Lung (tissue), 12 donors: Measurements from ENCODE around the gene GAL3ST1. TPM values are rescaled to one million over a fixed set of nuclear protein-coding genes. Genes with fewer than 3 reads are reported as not detected.

Experiments used
- ATAC-seq: fragments of 200-7000 bp; cut with Tn5 transposase; one replicate; pipeline ENCODE4 v1.9.1; 2020; ENCODE audit warnings: moderate number of reproducible peaks; ENCODE audit not compliant: insufficient read depth, low FRiP score
- DNase-seq, 3 donors: peaks; one replicate each; pipeline ENCODE4 v3.0.0-alpha.2; 2013 to 2017
- H3K27ac ChIP-seq, 2 donors: one replicate each; pipeline ENCODE4 v1.5.1; 2013; ENCODE audit warnings: mild to moderate bottlenecking in 2 of 2, moderate library complexity in 2 of 2, control low read depth in 1 of 2, inconsistent platforms in 1 of 2, low read depth in 1 of 2, low read length in 1 of 2
- H3K27me3 ChIP-seq, 3 donors: one replicate each; pipeline ENCODE4 v1.5.1; 2013; ENCODE audit warnings: low read length in 2 of 3; ENCODE audit not compliant: control insufficient read depth in 3 of 3, insufficient read depth in 3 of 3
- H3K36me3 ChIP-seq, 4 donors: one replicate each; pipeline ENCODE4 v1.5.1; 2013; ENCODE audit warnings: low read length in 4 of 4, mild to moderate bottlenecking in 1 of 4, moderate library complexity in 1 of 4; ENCODE audit not compliant: control insufficient read depth in 4 of 4, insufficient read depth in 4 of 4
- H3K4me1 ChIP-seq, 5 donors: one replicate each; pipeline ENCODE4 v1.5.1; 2013; ENCODE audit warnings: low read length in 5 of 5, mild to moderate bottlenecking in 2 of 5, moderate library complexity in 1 of 5; ENCODE audit not compliant: control insufficient read depth in 5 of 5, insufficient read depth in 5 of 5
- H3K4me3 ChIP-seq: one replicate; pipeline ENCODE4 v1.5.1; 2013; ENCODE audit warnings: mild to moderate bottlenecking, control low read depth, moderate library complexity
- H3K9ac ChIP-seq, 2 donors: one replicate each; pipeline ENCODE4 v1.5.1; 2013; ENCODE audit warnings: low read length in 2 of 2, control low read depth in 1 of 2; ENCODE audit not compliant: insufficient read depth in 1 of 2
- H3K9me3 ChIP-seq, 4 donors: one replicate each; pipeline ENCODE4 v1.5.1; 2013; ENCODE audit warnings: low read length in 3 of 4, mild to moderate bottlenecking in 1 of 4, moderate library complexity in 1 of 4; ENCODE audit not compliant: control insufficient read depth in 4 of 4, insufficient read depth in 3 of 4
- WGBS, 2 donors: extraction: QIAGEN DNeasy Blood & Tissue Kit; methylation state at CpG; one replicate each; pipeline ENCODE4 v1.1.7; 2013; 5-methylcytosine and 5-hydroxymethylcytosine counted together
- polyA plus RNA-seq, 2 donors: library from polyadenylated mRNA; stranded (reverse); fragments of 200-250 nt; gene quantifications; one replicate each; pipeline ENCODE4 v1.2.1, GENCODE V29; 2013
- total RNA-seq, 2 donors: library from RNA; depleted of rRNA in 1 of 2; stranded (reverse); fragments of >200 nt in 1 of 2; gene quantifications; one replicate each; pipeline ENCODE4 v1.2.1, GENCODE V29; 2014 to 2021
- TF ChIP-seq, protein P1 (sequence below): IDR thresholded peaks from 2 replicates; pipeline ENCODE4 v1.5.1; 2012; ENCODE audit warnings: mild to moderate bottlenecking; ENCODE audit errors: control extremely low read depth, extremely low read depth
- donor health status: control.
- donor health status: control.
- donor health status: Bipolar disorder and iron deficiency.
- donor health status: healthy.
- donor health status: DM: yes; HTN: yes; CAD: no.

GAL3ST1 gene
- total and polyA plus RNA-seq, 4 donors: 0.72 to 4.0 (median 3.4) TPM

DNA sequence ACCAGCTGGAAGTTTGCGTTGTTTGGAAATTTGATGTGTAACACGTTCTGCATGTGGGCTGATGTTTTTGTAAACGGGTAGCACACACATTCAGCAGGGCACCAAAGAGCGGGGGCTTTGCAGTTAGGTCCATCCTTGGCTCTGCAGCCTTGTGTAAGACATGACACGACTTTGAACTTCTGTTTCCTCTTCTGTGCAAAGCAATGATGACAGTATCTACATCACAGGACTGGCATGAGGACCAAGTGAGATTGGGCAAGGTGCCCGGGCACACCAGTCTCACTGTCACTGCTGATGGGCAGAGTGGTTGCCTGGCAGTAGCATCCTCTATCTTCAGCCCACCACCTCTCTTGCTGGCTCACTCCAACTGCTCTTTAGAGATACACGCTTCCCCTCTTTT, 35.8 kb upstream of the GAL3ST1 start:
- DNase-seq (no peak), ATAC-seq (no peak)
- H3K27ac ChIP-seq: no peak overlapping the region
- H3K4me3 ChIP-seq: no peak overlapping the region
- 32 to 63% methylated on average over 7 of the region's 7 CpGs for WGBS, 2 donors
- peaks cover 0 to 12% (median 7%) of the 10 kb centered on the region in 4 donors for H3K36me3 ChIP-seq
- TF ChIP-seq, protein P1, sequence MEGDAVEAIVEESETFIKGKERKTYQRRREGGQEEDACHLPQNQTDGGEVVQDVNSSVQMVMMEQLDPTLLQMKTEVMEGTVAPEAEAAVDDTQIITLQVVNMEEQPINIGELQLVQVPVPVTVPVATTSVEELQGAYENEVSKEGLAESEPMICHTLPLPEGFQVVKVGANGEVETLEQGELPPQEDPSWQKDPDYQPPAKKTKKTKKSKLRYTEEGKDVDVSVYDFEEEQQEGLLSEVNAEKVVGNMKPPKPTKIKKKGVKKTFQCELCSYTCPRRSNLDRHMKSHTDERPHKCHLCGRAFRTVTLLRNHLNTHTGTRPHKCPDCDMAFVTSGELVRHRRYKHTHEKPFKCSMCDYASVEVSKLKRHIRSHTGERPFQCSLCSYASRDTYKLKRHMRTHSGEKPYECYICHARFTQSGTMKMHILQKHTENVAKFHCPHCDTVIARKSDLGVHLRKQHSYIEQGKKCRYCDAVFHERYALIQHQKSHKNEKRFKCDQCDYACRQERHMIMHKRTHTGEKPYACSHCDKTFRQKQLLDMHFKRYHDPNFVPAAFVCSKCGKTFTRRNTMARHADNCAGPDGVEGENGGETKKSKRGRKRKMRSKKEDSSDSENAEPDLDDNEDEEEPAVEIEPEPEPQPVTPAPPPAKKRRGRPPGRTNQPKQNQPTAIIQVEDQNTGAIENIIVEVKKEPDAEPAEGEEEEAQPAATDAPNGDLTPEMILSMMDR: no peak
- H3K9ac ChIP-seq: no peak overlapping the region
- peaks cover 3 to 17% (median 8%) of the 10 kb centered on the region in 5 donors for H3K4me1 ChIP-seq
- no peaks in the 10 kb centered on the region for H3K9me3 ChIP-seq
- no peaks in the 10 kb centered on the region for H3K27me3 ChIP-seq

GRCh38 chr22:30609260-30610185, 35.1 kb upstream of the GAL3ST1 start:
- TF ChIP-seq, protein P1: no peak
- Histone ChIP-seq H3K4me3 (no peak overlapping the region), H3K4me1 (peaks cover 3 to 17% (median 8%) of the 10 kb centered on the region in 5 donors), H3K9ac (no peak overlapping the region), H3K36me3 (peaks cover 0 to 11% (median 6%) of the 10 kb centered on the region in 4 donors), H3K27ac (peak overlapping the region in 1 of 2 donors; percentile 79), H3K9me3 (no peaks in the 10 kb centered on the region), H3K27me3 (no peaks in the 10 kb centered on the region)
- peak; percentile 25 for ATAC-seq
- DNase-seq: peak in 1 of 3 donors; percentile 26
- WGBS, 2 donors: 56 to 60% methylated on average over 17 of the region's 17 CpGs

DNA sequence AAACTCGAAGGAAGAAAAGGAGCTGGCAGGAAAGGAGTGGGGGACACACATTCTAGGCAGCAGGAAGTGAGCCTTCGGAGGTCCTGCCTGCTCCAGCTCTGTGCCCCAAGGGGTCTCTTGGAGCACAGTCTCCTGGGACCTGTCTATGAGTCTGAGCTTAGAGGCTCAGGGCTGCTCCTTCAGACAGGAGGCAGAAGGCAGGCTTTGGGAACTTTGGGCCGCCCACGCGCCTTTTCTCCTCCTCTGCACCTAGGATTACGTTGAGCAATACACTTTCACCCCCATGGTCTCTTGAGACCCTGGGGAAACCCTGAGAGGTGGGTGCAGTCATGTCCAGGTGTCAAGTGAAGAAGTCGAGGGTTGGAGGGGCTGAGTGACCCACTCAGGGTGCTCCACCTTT, 33.5 kb upstream of the GAL3ST1 start:
- Histone ChIP-seq H3K27ac (no peak overlapping the region), H3K4me3 (no peak overlapping the region), H3K36me3 (peaks cover 0 to 7% (median 4%) of the 10 kb centered on the region in 4 donors), H3K27me3 (no peaks in the 10 kb centered on the region), H3K4me1 (peaks cover 3 to 17% (median 8%) of the 10 kb centered on the region in 5 donors), H3K9me3 (no peaks in the 10 kb centered on the region), H3K9ac (no peak overlapping the region)
- no peak for DNase-seq
- WGBS, 2 donors: 77% methylated on average over 7 of the region's 7 CpGs
- TF ChIP-seq, protein P1: no peak
- no peak for ATAC-seq
